Endothelial cell of umbilical vein (primary cell): Measurements from ENCODE around the gene WNT9A.

Source experiments
- EZH2 ChIP-seq: IDR thresholded peaks from 2 replicates; pipeline ENCODE4 v1.6.1; 2012; ENCODE audit warnings: borderline replicate concordance, low read depth, mild to moderate bottlenecking, moderate library complexity, low read length, inconsistent platforms; ENCODE audit not compliant: severe bottlenecking
- MAX ChIP-seq: IDR thresholded peaks from 2 replicates; pipeline ENCODE4 v1.6.1; 2011; ENCODE audit not compliant: insufficient read depth, insufficient read length
- POLR2A ChIP-seq: IDR thresholded peaks from 2 replicates; pipeline ENCODE4 v1.6.1; 2012; ENCODE audit warnings: low read depth, mild to moderate bottlenecking, control low read depth, low read length
- POLR2AphosphoS5 ChIP-seq: IDR thresholded peaks from 2 replicates; pipeline ENCODE4 v1.6.1; 2012; ENCODE audit warnings: low read depth, mild to moderate bottlenecking, control low read depth, low read length, moderate library complexity; ENCODE audit not compliant: insufficient read depth
- TF ChIP-seq, protein P1 (sequence below), 2 donors: IDR thresholded peaks; 1 replicate in 1 of 2; 2 replicates in 1 of 2; pipeline ENCODE4 v1.5.1; 2011; ENCODE audit warnings: low read length in 2 of 2, mild to moderate bottlenecking in 2 of 2, moderate library complexity in 2 of 2, control low read depth in 1 of 2, inconsistent platforms in 1 of 2, low read depth in 1 of 2; ENCODE audit not compliant: insufficient read depth in 1 of 2; ENCODE audit errors: extremely low read depth in 1 of 2

- TF ChIP-seq, protein P1, sequence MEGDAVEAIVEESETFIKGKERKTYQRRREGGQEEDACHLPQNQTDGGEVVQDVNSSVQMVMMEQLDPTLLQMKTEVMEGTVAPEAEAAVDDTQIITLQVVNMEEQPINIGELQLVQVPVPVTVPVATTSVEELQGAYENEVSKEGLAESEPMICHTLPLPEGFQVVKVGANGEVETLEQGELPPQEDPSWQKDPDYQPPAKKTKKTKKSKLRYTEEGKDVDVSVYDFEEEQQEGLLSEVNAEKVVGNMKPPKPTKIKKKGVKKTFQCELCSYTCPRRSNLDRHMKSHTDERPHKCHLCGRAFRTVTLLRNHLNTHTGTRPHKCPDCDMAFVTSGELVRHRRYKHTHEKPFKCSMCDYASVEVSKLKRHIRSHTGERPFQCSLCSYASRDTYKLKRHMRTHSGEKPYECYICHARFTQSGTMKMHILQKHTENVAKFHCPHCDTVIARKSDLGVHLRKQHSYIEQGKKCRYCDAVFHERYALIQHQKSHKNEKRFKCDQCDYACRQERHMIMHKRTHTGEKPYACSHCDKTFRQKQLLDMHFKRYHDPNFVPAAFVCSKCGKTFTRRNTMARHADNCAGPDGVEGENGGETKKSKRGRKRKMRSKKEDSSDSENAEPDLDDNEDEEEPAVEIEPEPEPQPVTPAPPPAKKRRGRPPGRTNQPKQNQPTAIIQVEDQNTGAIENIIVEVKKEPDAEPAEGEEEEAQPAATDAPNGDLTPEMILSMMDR (IDR thresholded peaks at IDR 0.05; ENCODE audit: extremely low read depth in 1 of 2, insufficient read depth in 1 of 2, low read depth in 1 of 2, low read length in 2 of 2): no peak
- TF ChIP-seq MAX (no peak), EZH2 (no peak), POLR2A (no peak), POLR2AphosphoS5 (no peak)
Observed at GRCh38 chr1:227948493-227949260, 945 bp upstream of the WNT9A start.
